GM23338 (cell line): Measurements from ENCODE around the gene FAM53B.

Experiments
- CREB1 ChIP-seq: fragments of 250-450 bp; sonication (Bioruptor Pico); IDR thresholded peaks from 2 replicates; pipeline ENCODE4 v1.5.0; 2020; ENCODE audit warnings: low read depth, mild to moderate bottlenecking, moderate library complexity
- CTCF ChIP-seq, 2 experiments: fragments of 200-600 bp in 1 of 2; sonication (generic) in 1 of 2; conservative IDR thresholded peaks; 2 replicates each; pipeline versions ENCODE4 v1.5.1 to v1.6.1; 2016 to 2017; ENCODE audit warnings: antibody characterized with exemption in 2 of 2, low read depth in 2 of 2, mild to moderate bottlenecking in 2 of 2, moderate library complexity in 1 of 2
- EZH2 ChIP-seq: fragments of 200-600 bp; sonication (generic); IDR thresholded peaks from one replicate; pipeline ENCODE4 v1.8.0; 2017; ENCODE audit warnings: antibody characterized with exemption, mild to moderate bottlenecking, low read depth; ENCODE audit not compliant: unreplicated experiment
- EZH2phosphoT487 ChIP-seq: fragments of 200-600 bp; sonication (generic); IDR thresholded peaks from one replicate; pipeline ENCODE4 v1.8.1; 2018; ENCODE audit warnings: antibody characterized with exemption; ENCODE audit not compliant: unreplicated experiment

DNA sequence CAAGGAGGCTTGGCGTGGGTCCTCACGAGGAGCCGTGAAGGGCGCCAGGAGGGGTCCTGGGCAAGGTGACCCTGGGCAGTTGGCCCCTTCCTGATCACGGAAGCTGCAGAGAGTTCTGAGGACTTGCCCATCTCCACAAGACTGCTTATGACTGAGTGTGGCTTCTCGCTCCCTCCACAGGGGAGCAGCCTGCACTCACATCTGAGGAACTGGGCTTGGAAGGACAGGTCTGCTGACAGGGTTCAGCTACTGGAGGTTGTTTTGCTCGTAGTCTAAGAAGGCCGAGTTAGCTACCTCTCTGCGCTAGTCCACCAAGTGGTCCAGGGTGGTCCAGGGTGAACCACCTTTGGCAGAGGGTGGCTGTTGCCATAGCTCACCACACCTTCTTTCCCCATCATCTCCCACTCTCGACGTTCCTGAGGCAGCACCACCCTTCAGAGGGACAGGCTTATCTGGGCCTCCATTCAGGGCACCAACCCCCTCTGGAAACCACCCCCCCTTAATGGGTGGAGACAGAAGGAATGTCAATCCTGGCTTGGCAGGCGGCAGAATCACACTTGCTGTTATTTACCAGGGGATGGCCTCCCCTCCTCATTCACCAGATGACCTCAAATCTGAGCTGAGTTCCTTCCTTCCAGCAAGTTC is 38.2 kb downstream of the FAM53B start:
- TF ChIP-seq CTCF (conservative IDR thresholded peaks at IDR 0.05; ENCODE audit: low read depth in 2 of 2) (0 out of 4 replicates have a peak, but pooled peaks of 1 of the 2 experiments have one; percentile 3), EZH2 (no peak), EZH2phosphoT487 (no peak), CREB1 (no peak)
